NOMO-1 treated with DMSO at 0.1 percent for 48 hours (cell line): ENCODE measurements around the gene ZNF487.
A peak's percentile ranks its signal among the peaks of the same experiment; 100 is the strongest.
"Not testable (repeated sequence)": the region's sequence is repeated elsewhere in the genome, so short reads cannot be mapped to it uniquely, and the experiment has no call there.

Experiments used
- DNase-seq: peaks from one replicate; lab custom pipeline; 2025; ENCODE audit not compliant: unreplicated experiment; lab: John Stamatoyannopoulos, UW

The ZNF487 gene

DNA sequence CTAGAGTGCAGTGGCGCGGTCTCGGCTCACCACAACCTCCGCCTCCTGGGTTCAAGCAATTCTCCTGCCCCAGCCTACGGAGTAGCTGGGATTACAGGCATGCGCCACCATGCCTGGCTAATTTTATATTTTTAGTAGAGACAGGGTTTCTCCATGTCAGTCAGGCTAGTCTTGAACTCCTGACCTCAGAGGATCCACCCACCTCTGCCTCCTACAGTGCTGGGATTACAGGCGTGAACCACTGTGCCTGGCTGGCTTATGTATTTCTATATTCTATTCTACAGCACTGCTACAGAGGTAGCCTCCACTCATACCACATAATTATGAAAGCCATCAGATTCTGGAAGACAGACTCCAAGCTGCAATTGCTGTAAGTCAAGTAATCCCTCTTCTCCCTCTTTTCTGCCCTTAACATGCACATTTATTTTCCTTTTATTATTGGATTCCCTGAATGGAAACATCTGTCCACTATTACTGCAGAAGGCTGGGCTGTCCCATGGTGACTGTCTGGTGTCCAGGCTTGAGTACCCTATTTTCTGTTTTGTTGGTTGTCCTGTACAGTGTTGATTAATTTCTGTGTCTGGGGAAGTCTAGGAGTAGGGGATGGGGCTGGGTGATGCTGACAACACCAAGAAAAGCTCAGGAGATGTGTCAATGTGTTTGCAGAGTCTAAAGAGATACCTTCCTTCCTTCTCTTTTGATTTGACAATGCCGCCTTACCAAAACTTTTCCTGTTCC lies 5.8 kb upstream of the ZNF487 start:
- DNase-seq: no peak

GRCh38 chr10:43437141-43437870 lies 395 bp downstream of the ZNF487 start:
- no peak for DNase-seq

- DNase-seq: no peak
These were observed 3.7 kb downstream of the ZNF487 start for GRCh38 chr10:43440463-43441134.

DNA sequence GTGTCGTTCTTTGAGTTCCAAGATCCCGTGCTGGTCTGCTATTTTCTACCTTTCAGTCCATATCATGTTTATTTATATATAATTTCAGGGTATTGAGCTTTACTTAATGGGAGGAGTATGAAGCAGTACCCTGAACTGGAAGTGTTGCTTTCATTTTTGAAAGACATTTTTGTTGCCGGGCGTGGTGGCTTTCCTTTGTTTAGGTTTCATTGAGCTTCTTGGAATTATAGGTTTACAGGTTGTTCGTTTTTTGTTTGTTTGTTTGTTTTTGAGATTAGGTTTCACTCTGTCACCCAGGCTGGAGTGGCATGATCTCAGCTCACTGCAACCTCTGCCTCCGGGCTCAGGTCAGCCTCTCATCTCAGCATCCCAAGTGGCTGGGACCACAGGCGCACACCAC lies 7.4 kb downstream of the ZNF487 start:
- DNase-seq: no peak

DNA sequence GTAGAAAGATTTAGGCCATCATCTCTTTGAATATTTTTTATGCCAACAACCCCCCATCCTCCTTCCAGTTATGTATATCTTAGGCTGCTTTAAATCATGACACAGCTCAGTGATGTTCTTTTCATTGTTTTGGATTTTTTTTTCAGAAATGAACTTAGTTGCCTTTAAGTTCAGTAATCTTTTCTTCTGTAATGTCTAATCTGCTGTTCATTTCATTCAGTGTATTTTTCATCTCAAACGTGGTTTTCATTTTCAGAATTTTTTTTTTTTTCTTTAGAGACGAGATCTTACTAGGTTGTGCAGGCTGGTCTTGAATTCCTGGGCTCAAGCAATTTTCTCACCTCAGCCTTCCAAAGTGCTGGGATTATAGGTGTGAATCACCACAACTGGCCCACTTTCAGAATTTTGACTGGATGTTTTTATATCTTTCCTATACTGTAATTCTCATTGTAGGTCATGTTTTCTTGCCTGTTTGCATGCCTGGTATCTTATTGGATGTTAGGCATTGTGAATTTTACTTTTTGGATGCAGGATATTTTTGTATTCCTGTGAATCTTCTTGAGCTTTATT lies 8.1 kb downstream of the ZNF487 start:
- no peak for DNase-seq

DNA sequence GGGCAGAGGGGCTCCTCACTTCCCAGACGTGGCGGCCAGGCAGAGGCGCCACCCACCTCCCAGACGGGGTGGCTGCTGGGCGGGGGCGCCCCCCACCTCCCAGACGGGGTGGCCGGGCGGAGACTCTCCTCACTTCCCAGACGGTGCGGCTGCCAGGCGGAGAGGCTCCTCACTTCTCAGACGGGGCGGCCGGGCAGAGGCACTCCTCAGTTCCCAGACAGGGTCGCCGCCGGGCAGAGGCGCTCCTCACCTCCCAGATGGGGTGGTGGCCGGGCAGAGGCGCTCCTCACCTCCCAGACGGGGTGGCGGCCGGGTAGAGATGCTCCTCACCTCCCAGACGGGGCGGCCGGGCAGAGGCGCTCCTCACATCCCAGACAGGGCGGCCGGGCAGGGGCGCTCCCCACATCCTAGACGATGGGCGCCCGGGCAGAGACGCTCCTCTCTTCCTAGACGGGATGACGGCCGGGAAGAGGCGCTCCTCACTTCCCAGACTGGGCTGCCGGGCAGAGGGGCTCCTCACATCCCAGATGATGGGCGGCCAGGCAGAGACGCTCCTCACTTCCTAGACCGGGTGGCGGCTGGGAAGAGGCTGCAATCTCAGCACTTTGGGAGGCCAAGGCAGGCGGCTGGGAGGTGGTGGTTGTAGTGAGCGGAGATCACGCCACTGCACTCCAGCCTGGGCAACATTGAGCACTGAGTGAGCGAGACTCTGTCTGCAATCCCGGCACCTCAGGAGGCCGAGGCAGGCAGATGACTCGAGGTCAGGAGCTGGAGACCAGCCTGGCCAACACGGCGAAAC lies 9.5 kb downstream of the ZNF487 start:
- DNase-seq: not testable (repeated sequence)

- no peak for DNase-seq
These were observed 11.8 kb downstream of the ZNF487 start for GRCh38 chr10:43448742-43449141.

GRCh38 chr10:43452356-43452914 lies 15.5 kb downstream of the ZNF487 start:
- no peak for DNase-seq

DNA sequence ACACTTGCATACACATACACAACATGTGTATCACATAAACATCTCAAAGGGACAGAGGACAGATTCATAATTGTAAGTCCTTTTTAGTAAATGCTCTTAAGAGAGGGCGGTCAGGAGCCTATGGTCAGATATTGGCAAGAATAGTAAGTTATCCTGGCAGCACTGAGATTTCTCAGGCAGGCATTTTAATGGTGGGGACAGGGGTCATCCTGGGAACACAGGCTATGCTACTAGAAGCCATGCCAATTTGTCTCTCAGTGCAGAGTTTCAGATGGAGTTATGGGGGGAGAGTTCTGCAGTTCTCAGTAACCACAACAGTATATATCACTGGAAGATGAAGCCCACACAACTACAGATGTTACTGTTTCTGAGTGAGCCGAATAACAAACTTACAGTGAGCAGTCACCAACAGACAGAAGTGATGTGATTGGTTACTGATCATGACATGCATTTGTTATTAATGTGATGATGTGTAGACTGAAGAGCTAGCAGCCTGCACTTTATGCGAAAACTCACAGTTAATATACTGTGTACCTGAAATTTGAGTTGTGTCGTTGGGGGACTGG lies 16.4 kb downstream of the ZNF487 start:
- DNase-seq: no peak

DNA sequence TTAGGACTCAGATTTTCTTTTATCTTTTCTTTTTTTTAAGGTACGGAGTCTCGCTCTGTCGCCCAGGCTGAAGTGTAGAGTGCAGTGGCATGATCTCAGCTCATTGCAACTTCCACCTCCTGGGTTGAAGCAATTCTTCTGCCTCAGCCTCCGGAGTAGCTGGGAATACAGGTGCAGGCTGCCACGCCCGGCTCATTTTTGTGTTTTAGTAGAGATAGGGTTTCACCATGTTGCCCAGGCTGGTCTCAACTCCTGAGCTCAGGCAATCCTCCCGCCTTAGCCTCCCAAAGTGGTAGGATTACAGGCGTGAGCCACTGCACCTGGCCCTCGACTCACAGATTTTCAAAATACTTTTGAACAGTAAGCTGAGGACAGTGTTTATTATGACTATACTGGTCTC lies 17.1 kb downstream of the ZNF487 start:
- DNase-seq: not testable (repeated sequence)

DNA sequence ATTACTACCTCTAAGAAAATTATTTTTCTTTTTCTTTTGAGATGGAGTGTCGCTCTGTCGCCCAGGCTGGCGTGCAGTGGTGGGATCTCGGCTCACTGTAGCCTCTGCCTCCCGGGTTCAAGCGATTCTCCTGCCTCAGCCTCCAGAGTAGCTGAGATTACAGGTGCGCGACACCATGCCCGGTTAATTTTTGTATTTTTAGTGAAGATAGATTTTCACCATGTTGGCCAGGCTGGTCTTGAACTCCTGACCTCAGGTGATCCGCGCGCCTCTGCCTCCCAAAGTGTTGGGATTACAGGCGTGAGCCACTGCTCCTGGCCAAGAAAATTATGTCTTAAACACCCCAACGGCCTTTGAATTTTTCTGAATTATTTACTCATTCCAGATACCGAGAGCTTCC lies 19.6 kb downstream of the ZNF487 start:
- DNase-seq: not testable (repeated sequence)

- DNase-seq: no peak
These were observed 21.3 kb downstream of the ZNF487 start for GRCh38 chr10:43458227-43458626.

DNA sequence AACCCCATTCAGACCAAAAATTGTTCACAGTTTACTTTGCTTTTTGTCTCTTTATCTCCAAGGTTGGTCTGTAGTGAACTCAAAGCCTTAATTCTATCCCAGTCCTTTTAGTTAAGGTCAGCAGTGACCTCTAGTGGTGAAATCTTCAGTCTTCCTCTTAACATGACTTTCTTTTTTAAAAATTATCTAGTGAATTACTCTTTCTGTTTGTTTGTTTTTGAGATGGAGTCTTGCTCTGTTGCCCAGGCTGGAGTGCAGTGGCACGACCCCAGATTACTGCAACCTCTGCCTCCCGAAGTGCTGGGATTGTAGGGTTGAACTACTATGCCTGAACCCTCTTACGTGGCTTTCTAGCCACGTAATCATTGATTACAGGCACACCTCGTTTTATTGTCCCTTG lies 25.0 kb downstream of the ZNF487 start:
- DNase-seq: peak; percentile 82

GRCh38 chr10:43465086-43465735 lies 28.3 kb downstream of the ZNF487 start:
- DNase-seq: not testable (repeated sequence)

DNA sequence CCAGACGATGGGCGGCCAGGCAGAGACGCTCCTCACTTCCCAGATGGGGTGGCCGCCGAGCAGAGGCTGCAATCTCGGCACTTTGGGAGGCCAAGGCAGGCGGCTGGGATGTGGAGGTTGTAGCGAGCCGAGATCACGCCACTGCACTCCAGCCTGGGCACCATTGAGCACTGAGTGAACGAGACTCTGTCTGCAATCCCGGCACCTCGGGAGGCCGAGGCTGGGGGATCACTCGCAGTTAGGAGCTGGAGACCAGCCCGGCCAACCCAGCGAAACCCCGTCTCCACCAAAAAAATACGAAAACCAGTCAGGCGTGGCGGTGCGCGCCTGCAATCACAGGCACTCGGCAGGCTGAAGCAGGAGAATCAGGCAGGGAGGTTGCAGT lies 28.8 kb downstream of the ZNF487 start:
- DNase-seq: not testable (repeated sequence)

- DNase-seq: no peak
These were observed 34.2 kb downstream of the ZNF487 start for GRCh38 chr10:43471146-43471545.

GRCh38 chr10:43471935-43472720 lies 35.2 kb downstream of the ZNF487 start:
- no peak for DNase-seq

GRCh38 chr10:43479275-43479674 lies 42.4 kb downstream of the ZNF487 start:
- no peak for DNase-seq
